Hepatocyte (in vitro differentiated cells): ENCODE results near the gene OR2A2. TPM values are rescaled to one million over a fixed set of nuclear protein-coding genes. Genes with fewer than 3 reads are reported as not detected.

ENCODE experiments used
- DNase-seq: peaks from one replicate; pipeline ENCODE4 v3.0.0-alpha.2; 2016; ENCODE audit warnings: low spot score
- H2AFZ ChIP-seq: fragments of 200-600 bp; sonication (generic); 2 replicates; pipeline ENCODE4 v1.6.0; 2016; ENCODE audit warnings: antibody characterized with exemption, mild to moderate bottlenecking
- H3K27ac ChIP-seq: fragments of 200-600 bp; sonication (generic); 2 replicates; pipeline ENCODE4 v1.5.1; 2016; ENCODE audit warnings: mild to moderate bottlenecking
- H3K27me3 ChIP-seq: fragments of 200-600 bp; sonication (generic); 2 replicates; pipeline ENCODE4 v1.6.1; 2016
- H3K36me3 ChIP-seq: fragments of 200-600 bp; sonication (generic); replicated peaks from 2 replicates; pipeline ENCODE4 v1.5.1; 2016; ENCODE audit warnings: low read depth; ENCODE audit not compliant: insufficient read depth
- H3K4me1 ChIP-seq: fragments of 200-600 bp; sonication (generic); 2 replicates; pipeline ENCODE4 v1.5.1; 2016; ENCODE audit warnings: mild to moderate bottlenecking, moderate library complexity; ENCODE audit not compliant: insufficient read depth
- H3K4me2 ChIP-seq: fragments of 200-600 bp; sonication (generic); 2 replicates; pipeline ENCODE4 v1.6.0; 2016
- H3K4me3 ChIP-seq: fragments of 200-600 bp; sonication (generic); 2 replicates; pipeline ENCODE4 v1.5.1; 2016; ENCODE audit warnings: mild to moderate bottlenecking
- H3K79me2 ChIP-seq: fragments of 200-600 bp; sonication (generic); 2 replicates; pipeline ENCODE4 v1.6.0; 2017; ENCODE audit warnings: mild to moderate bottlenecking
- H3K9me2 ChIP-seq: fragments of 200-600 bp; sonication (generic); replicated peaks from 2 replicates; pipeline ENCODE4 v1.6.0; 2017; ENCODE audit warnings: mild to moderate bottlenecking; ENCODE audit not compliant: insufficient read depth
- H3K9me3 ChIP-seq: fragments of 200-600 bp; sonication (generic); 2 replicates; pipeline ENCODE4 v1.5.1; 2016; ENCODE audit warnings: low read depth, mild to moderate bottlenecking
- H4K20me1 ChIP-seq: fragments of 200-600 bp; sonication (generic); 2 replicates; pipeline ENCODE4 v1.6.0; 2016; ENCODE audit warnings: mild to moderate bottlenecking; ENCODE audit not compliant: insufficient read depth, poor library complexity, severe bottlenecking
- CTCF ChIP-seq: fragments of 200-600 bp; sonication (generic); IDR thresholded peaks from 2 replicates; pipeline ENCODE4 v1.5.1; 2016; ENCODE audit warnings: antibody characterized with exemption, mild to moderate bottlenecking; ENCODE audit not compliant: poor library complexity
- EZH2 ChIP-seq: fragments of 200-600 bp; sonication (generic); IDR thresholded peaks from 2 replicates; pipeline ENCODE4 v1.6.1; 2016; ENCODE audit warnings: antibody characterized with exemption, mild to moderate bottlenecking, borderline replicate concordance
- EZH2phosphoT487 ChIP-seq: fragments of 200-600 bp; sonication (generic); IDR thresholded peaks from one replicate; pipeline ENCODE4 v1.6.1; 2018; ENCODE audit warnings: antibody characterized with exemption, mild to moderate bottlenecking, low read depth, moderate library complexity; ENCODE audit not compliant: unreplicated experiment, severe bottlenecking
- WGBS: methylation state at CpG from one replicate; pipeline ENCODE4 v1.1.6; 2016; ENCODE audit warnings: low lambda C conversion rate; ENCODE audit errors: missing lambda C conversion rate; 5-methylcytosine and 5-hydroxymethylcytosine counted together
- polyA plus RNA-seq: library from polyadenylated mRNA; unstranded; fragments of >200 nt; fragmentation: Nextera tagmentation; extraction: Ambion mirVana; gene quantifications from 2 replicates; pipeline ENCODE4 v1.2.1, GENCODE V29; 2016
- total RNA-seq: library from RNA; depleted of rRNA; stranded (reverse); fragments of >200 nt; gene quantifications from 2 replicates; pipeline ENCODE4 v1.2.3, GENCODE V29; 2014

The OR2A2 gene
- total and polyA plus RNA-seq, 2 experiments from 2014 or later: not detected

- Histone ChIP-seq H2AFZ (no peak overlapping the region), H3K36me3 (no peaks in the 10 kb centered on the region), H3K27ac (no peak overlapping the region), H3K9me2 (no peaks in the 10 kb centered on the region), H3K27me3 (no peaks in the 10 kb centered on the region), H3K4me1 (no peaks in the 10 kb centered on the region), H4K20me1 (no peaks in the 10 kb centered on the region), H3K79me2 (no peaks in the 10 kb centered on the region), H3K4me3 (no peak overlapping the region), H3K4me2 (no peak overlapping the region), H3K9me3 (no peaks in the 10 kb centered on the region)
- no peak for DNase-seq
- TF ChIP-seq CTCF (no peak), EZH2 (no peak), EZH2phosphoT487 (no peak)
These were observed 4.2 kb upstream of the OR2A2 start for GRCh38 chr7:144105211-144105610.

- H3K36me3 ChIP-seq: no peaks in the 10 kb centered on the region
- no peaks in the 10 kb centered on the region for H3K9me2 ChIP-seq
- H3K4me3 ChIP-seq: no peak overlapping the region
- no peak for DNase-seq
- no peaks in the 10 kb centered on the region for H4K20me1 ChIP-seq
- H3K79me2 ChIP-seq: no peaks in the 10 kb centered on the region
- H3K27ac ChIP-seq: no peak overlapping the region
- no peaks in the 10 kb centered on the region for H3K4me1 ChIP-seq
- H3K4me2 ChIP-seq: no peak overlapping the region
- 82% methylated on average over 5 of the region's 5 CpGs for WGBS
- TF ChIP-seq EZH2 (no peak), EZH2phosphoT487 (no peak), CTCF (no peak)
- no peak overlapping the region for H2AFZ ChIP-seq
- H3K27me3 ChIP-seq: no peaks in the 10 kb centered on the region
- H3K9me3 ChIP-seq: no peaks in the 10 kb centered on the region
These were observed 889 bp downstream of the OR2A2 start for GRCh38 chr7:144110272-144110671.

- no peaks in the 10 kb centered on the region for H3K79me2 ChIP-seq
- H2AFZ ChIP-seq: no peak overlapping the region
- no peak for DNase-seq
- no peaks in the 10 kb centered on the region for H3K4me1 ChIP-seq
- H3K9me2 ChIP-seq: no peaks in the 10 kb centered on the region
- no peaks in the 10 kb centered on the region for H3K36me3 ChIP-seq
- WGBS: 81% methylated on average over 1 of the region's 1 CpG
- no peak overlapping the region for H3K27ac ChIP-seq
- TF ChIP-seq CTCF: no peak
- no peak for TF ChIP-seq EZH2
- no peak for TF ChIP-seq EZH2phosphoT487
- H3K9me3 ChIP-seq: no peaks in the 10 kb centered on the region
- no peak overlapping the region for H3K4me2 ChIP-seq
- no peaks in the 10 kb centered on the region for H4K20me1 ChIP-seq
- no peak overlapping the region for H3K4me3 ChIP-seq
- no peaks in the 10 kb centered on the region for H3K27me3 ChIP-seq
These were observed 4.3 kb downstream of the OR2A2 start for GRCh38 chr7:144113651-144114050.

GRCh38 chr7:144118341-144118740, 9.0 kb downstream of the OR2A2 start:
- no peaks in the 10 kb centered on the region for H4K20me1 ChIP-seq
- no peaks in the 10 kb centered on the region for H3K79me2 ChIP-seq
- H3K27ac ChIP-seq: no peak overlapping the region
- no peak for DNase-seq
- TF ChIP-seq EZH2 (no peak), CTCF (no peak), EZH2phosphoT487 (no peak)
- H3K4me3 ChIP-seq: no peak overlapping the region
- H2AFZ ChIP-seq: no peak overlapping the region
- H3K9me3 ChIP-seq: no peaks in the 10 kb centered on the region
- no peaks in the 10 kb centered on the region for H3K27me3 ChIP-seq
- H3K36me3 ChIP-seq: no peaks in the 10 kb centered on the region
- no peak overlapping the region for H3K4me2 ChIP-seq
- no peaks in the 10 kb centered on the region for H3K4me1 ChIP-seq
- 89% methylated on average over 8 of the region's 8 CpGs for WGBS
- H3K9me2 ChIP-seq: no peaks in the 10 kb centered on the region
